Muscle layer of colon (tissue), 2 donors: ENCODE measurements around the gene CHCHD6.

Source experiments
- H3K27ac ChIP-seq: one replicate; pipeline ENCODE4 v1.7.0; 2013; ENCODE audit warnings: low read depth, mild to moderate bottlenecking, low read length, moderate library complexity
- H3K27me3 ChIP-seq, 2 donors: one replicate each; pipeline ENCODE4 v1.7.0; 2013; ENCODE audit warnings: low read length in 2 of 2, mild to moderate bottlenecking in 2 of 2; ENCODE audit not compliant: insufficient read depth in 2 of 2, control insufficient read depth in 1 of 2
- H3K36me3 ChIP-seq: one replicate; pipeline ENCODE4 v1.7.0; 2013; ENCODE audit warnings: mild to moderate bottlenecking, low read length; ENCODE audit not compliant: insufficient read depth
- H3K4me1 ChIP-seq: one replicate; pipeline ENCODE4 v1.7.0; 2013; ENCODE audit warnings: mild to moderate bottlenecking, low read length; ENCODE audit not compliant: insufficient read depth
- H3K4me3 ChIP-seq, 2 donors: one replicate each; pipeline ENCODE4 v1.7.0; 2013; ENCODE audit warnings: low read length in 2 of 2, low read depth in 1 of 2, mild to moderate bottlenecking in 1 of 2, moderate library complexity in 1 of 2
- H3K9ac ChIP-seq: one replicate; pipeline ENCODE4 v1.7.0; 2013; ENCODE audit warnings: low read length
- H3K9me3 ChIP-seq: one replicate; pipeline ENCODE4 v1.7.0; 2013; ENCODE audit warnings: mild to moderate bottlenecking, low read length
- donor health status: abdominal sarcoma.
- donor health status: Adenocarcinoma of cecum.

Gene CHCHD6

GRCh38 chr3:126663750-126664149, 40.3 kb upstream of the CHCHD6 start:
- H3K27me3 ChIP-seq, result peaks cover 0 to 4% of the 10 kb centered on the region in 2 donors
- H3K36me3 ChIP-seq, result no peaks in the 10 kb centered on the region
- H3K9ac ChIP-seq, result no peak overlapping the region
- no peaks in the 10 kb centered on the region for H3K9me3 ChIP-seq
- H3K4me3 ChIP-seq, result no peak overlapping the region
- H3K27ac ChIP-seq, result no peak overlapping the region
- H3K4me1 ChIP-seq, result no peaks in the 10 kb centered on the region

GRCh38 chr3:126664591-126665214, 39.3 kb upstream of the CHCHD6 start:
- H3K9ac ChIP-seq, result no peak overlapping the region
- no peaks in the 10 kb centered on the region for H3K4me1 ChIP-seq
- no peak overlapping the region for H3K27ac ChIP-seq
- H3K4me3 ChIP-seq, result no peak overlapping the region
- no peaks in the 10 kb centered on the region for H3K36me3 ChIP-seq
- H3K9me3 ChIP-seq, result no peaks in the 10 kb centered on the region
- peaks cover 0 to 4% of the 10 kb centered on the region in 2 donors for H3K27me3 ChIP-seq

DNA sequence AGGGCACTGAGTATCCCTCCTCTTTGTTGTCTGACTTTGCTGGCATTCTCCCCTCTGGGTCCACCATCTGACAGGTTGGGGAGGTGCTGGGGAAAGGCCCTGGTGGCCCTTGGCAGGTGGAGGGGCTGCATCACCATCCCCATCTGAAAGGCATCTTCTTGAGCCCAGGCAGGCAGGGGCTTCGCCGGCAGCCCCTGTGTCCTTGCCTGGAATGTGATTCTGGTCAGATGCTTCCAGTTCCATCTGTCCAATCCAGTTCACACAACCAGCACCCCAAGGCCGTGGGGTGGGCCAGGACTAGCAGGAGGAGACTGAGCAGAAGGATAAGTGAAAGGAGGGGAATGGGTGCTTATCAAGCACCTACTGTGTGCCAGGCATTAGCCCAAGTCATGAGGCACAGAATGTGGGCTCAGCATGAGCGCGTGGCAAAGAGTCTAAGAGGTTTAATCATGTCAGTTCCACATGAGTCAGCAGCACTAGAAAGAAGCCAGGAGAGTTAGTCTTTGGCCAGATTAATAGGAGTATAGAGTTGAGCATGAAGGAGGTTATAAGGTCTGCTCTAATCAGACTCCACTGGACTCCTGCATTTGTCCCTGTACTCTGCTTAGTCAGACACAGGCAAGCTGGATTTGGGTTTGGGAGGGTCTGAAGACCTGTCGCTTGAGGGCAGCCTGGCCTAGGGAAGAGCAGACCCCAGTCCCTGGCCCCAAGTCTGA, 38.7 kb upstream of the CHCHD6 start:
- H3K36me3 ChIP-seq, result no peaks in the 10 kb centered on the region
- H3K27ac ChIP-seq, result no peak overlapping the region
- peaks cover 0 to 4% of the 10 kb centered on the region in 2 donors for H3K27me3 ChIP-seq
- H3K9me3 ChIP-seq, result no peaks in the 10 kb centered on the region
- H3K4me3 ChIP-seq, result no peak overlapping the region
- no peaks in the 10 kb centered on the region for H3K4me1 ChIP-seq
- no peak overlapping the region for H3K9ac ChIP-seq

GRCh38 chr3:126665959-126666657, 37.9 kb upstream of the CHCHD6 start:
- H3K9me3 ChIP-seq, result no peaks in the 10 kb centered on the region
- no peak overlapping the region for H3K4me3 ChIP-seq
- no peak overlapping the region for H3K27ac ChIP-seq
- no peaks in the 10 kb centered on the region for H3K4me1 ChIP-seq
- H3K9ac ChIP-seq, result no peak overlapping the region
- H3K27me3 ChIP-seq, result peaks cover 0 to 4% of the 10 kb centered on the region in 2 donors
- no peaks in the 10 kb centered on the region for H3K36me3 ChIP-seq

DNA sequence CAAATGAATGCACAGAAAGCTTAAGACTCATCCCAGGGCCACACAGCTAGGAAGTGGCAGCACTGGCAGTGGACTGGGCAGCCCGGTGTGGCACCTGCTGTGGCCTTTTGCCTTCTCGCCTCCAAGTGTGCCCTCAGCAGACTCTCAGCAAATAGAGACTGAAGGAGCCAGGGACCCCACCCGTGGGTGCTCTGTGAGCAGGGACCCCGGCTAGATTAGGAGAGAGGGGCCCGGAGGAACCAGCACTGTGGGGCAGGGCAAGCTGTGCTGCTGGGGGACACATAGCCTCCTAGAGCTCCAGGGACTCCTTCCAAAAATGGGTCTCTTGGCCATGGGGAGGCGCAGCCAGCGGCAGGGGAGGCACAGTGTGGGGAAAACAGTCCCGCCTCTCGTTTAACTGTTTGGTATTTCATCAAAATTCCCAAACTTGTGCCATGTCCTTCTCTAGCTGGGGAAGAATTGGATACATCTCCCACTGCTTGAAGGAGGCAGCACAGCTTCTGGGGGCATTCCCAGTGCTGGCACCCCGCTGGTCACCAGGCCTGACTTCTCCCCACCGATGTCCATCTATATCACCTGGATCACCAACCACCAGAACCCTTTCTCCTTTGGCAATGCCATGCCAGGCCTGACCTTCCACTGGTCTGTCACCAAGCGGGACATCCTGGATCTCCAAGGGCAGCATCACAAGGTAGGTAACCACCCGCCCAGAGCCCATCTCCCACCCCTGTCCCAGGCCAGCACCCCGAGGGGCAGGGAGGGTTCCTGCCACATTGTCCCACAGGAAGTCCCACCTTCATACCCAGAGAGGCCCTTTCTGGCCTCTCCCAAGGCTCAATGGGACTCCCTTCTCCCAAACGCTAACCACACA, 37.1 kb upstream of the CHCHD6 start:
- Histone ChIP-seq H3K27ac (no peak overlapping the region), H3K9ac (no peak overlapping the region), H3K27me3 (peaks cover 0 to 4% of the 10 kb centered on the region in 2 donors), H3K9me3 (no peaks in the 10 kb centered on the region), H3K4me3 (no peak overlapping the region), H3K36me3 (no peaks in the 10 kb centered on the region), H3K4me1 (no peaks in the 10 kb centered on the region)

GRCh38 chr3:126667631-126668449, 36.2 kb upstream of the CHCHD6 start:
- no peak overlapping the region for H3K27ac ChIP-seq
- H3K27me3 ChIP-seq, result peaks cover 0 to 4% of the 10 kb centered on the region in 2 donors
- H3K36me3 ChIP-seq, result no peaks in the 10 kb centered on the region
- no peaks in the 10 kb centered on the region for H3K9me3 ChIP-seq
- no peak overlapping the region for H3K4me3 ChIP-seq
- H3K9ac ChIP-seq, result no peak overlapping the region
- H3K4me1 ChIP-seq, result no peaks in the 10 kb centered on the region

DNA sequence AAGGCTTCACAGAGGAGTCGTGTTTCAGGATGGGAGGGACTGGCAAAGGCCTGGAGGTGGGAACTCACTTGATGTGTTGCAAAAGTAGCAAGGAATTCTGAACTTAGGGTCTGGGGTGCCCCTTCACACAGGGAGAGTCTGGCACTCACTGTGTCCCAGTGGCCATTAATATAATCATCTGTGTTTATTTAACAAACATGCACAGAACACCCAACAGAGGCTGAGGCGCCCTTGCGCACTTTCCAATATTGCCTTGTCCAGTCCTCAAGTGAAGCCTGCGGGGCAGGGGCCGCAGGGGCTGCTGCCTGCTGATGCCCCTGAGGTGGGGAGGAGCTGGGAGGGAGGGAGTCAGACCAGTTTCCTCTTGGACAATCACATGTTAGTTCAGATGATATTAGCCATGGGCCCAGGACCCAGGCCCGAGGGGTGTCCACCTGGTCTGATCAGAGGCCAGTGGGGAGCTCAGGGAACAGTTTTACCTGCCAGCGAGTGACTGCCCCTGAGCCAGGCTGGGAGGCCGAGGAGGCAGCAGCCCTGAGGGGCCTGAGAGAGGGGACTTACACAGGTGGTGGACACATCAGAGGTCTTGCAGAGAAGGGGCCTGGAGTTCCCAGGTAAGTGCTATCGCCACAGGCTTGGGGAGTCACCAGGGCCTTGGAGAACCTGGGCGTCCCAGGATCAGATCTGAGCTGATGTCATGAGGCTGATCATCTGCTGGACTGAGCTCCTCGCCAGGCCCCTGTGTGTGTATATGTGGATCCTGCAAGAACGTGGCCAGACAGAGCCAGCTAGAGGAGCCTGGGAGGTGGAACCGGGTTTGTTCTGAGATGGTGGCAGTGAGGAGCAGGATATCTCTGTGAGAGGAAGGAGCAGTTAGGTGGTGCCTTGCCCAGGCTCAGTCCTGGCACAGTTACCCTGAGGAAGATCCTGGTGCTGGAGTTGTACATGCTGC, 35.3 kb upstream of the CHCHD6 start:
- Histone ChIP-seq H3K9ac (no peak overlapping the region), H3K27ac (no peak overlapping the region), H3K9me3 (no peaks in the 10 kb centered on the region), H3K4me3 (no peak overlapping the region), H3K27me3 (no peaks in the 10 kb centered on the region), H3K4me1 (no peaks in the 10 kb centered on the region), H3K36me3 (no peaks in the 10 kb centered on the region)

DNA sequence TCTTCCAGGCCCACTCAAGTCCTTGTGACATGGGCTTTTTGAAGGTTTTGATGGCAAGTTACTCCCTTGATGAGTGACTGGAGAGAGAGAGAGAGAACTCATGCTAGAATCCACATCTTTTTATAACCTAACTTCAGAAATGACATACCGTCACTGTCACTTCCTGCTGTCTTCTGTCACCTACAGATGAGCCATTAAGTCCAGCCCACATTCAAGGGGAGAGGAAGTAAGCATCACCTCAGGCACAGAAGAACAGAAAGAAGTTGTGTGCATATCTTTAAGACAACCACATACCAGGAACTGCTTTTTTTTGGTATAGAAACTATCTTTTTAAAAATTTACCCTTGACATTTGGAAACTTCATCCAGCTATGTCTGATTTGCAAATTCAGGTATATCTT, 32.5 kb upstream of the CHCHD6 start:
- Histone ChIP-seq H3K27ac (no peak overlapping the region), H3K9me3 (no peaks in the 10 kb centered on the region), H3K27me3 (no peaks in the 10 kb centered on the region), H3K4me3 (no peak overlapping the region), H3K36me3 (no peaks in the 10 kb centered on the region), H3K4me1 (no peaks in the 10 kb centered on the region), H3K9ac (no peak overlapping the region)

DNA sequence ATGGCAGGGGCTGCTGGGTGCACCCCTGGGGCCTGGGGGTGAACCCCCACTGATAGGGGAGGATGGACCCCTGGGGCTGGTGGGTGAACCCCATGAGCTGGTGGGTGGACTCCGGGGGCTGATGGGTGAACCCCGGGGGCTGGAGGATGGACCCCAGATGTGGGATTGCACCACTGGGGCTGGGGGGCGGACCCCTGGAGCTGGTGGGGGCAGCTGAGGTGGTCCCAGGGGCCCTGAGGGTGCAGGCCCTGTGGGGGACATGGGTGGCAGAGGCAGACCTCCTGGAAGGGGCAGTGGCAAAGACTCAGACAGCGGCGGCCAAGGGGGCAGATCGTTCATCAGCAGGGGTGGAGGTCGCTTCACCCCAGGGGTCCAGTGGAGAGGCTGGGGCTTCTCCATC, 31.7 kb upstream of the CHCHD6 start:
- H3K4me3 ChIP-seq, result no peak overlapping the region
- H3K9me3 ChIP-seq, result no peaks in the 10 kb centered on the region
- H3K9ac ChIP-seq, result no peak overlapping the region
- no peaks in the 10 kb centered on the region for H3K4me1 ChIP-seq
- H3K36me3 ChIP-seq, result no peaks in the 10 kb centered on the region
- peaks cover 0 to 4% of the 10 kb centered on the region in 2 donors for H3K27me3 ChIP-seq
- no peak overlapping the region for H3K27ac ChIP-seq

- Histone ChIP-seq H3K4me3 (no peak overlapping the region), H3K27ac (no peak overlapping the region), H3K9ac (no peak overlapping the region), H3K9me3 (no peaks in the 10 kb centered on the region), H3K27me3 (peaks cover 0 to 4% of the 10 kb centered on the region in 2 donors), H3K36me3 (no peaks in the 10 kb centered on the region), H3K4me1 (no peaks in the 10 kb centered on the region)
Observed at GRCh38 chr3:126672741-126673140, 31.3 kb upstream of the CHCHD6 start.
